HepG2 (cell line): Measurements from ENCODE around the gene ITGB3. TPM values are rescaled to one million over a fixed set of nuclear protein-coding genes. Genes with fewer than 3 reads are reported as not detected.

Experiments
- ARID4A ChIP-seq: sonication (generic); formaldehyde crosslinking; IDR thresholded peaks from 2 replicates; pipeline ENCODE4 v1.5.0; 2020; ENCODE audit warnings: mild to moderate bottlenecking, missing genetic modification reagents, borderline replicate concordance
- EHMT2 ChIP-seq: fragments of 200-600 bp; sonication (generic); IDR thresholded peaks from 2 replicates; pipeline ENCODE4 v1.7.0; 2017; ENCODE audit warnings: antibody characterized with exemption, low read depth, low read length, borderline replicate concordance
- ELF4 ChIP-seq: sonication (generic); formaldehyde crosslinking; IDR thresholded peaks from 2 replicates; pipeline ENCODE4 v1.5.0; 2020; ENCODE audit warnings: missing genetic modification reagents, mild to moderate bottlenecking, moderate library complexity, borderline replicate concordance
- FOXA3 ChIP-seq: IDR thresholded peaks from 2 replicates; pipeline ENCODE4 v1.6.1; 2016; ENCODE audit warnings: missing genetic modification reagents, missing compliant biosample characterization
- GATA4 ChIP-seq: sonication (generic); IDR thresholded peaks from 2 replicates; pipeline ENCODE4 v1.6.1; 2016; ENCODE audit warnings: antibody characterized with exemption, low read depth, borderline replicate concordance
- GLMP ChIP-seq: sonication (generic); formaldehyde crosslinking; IDR thresholded peaks from 2 replicates; pipeline ENCODE4 v1.9.0; 2021; ENCODE audit warnings: missing genetic modification reagents, mild to moderate bottlenecking, borderline replicate concordance
- JDP2 ChIP-seq: sonication (generic); formaldehyde crosslinking; IDR thresholded peaks from 2 replicates; pipeline ENCODE4 v1.8.1; 2022; ENCODE audit warnings: missing genetic modification reagents, borderline replicate concordance
- PATZ1 ChIP-seq: sonication (generic); formaldehyde crosslinking; IDR thresholded peaks from 2 replicates; pipeline ENCODE4 v1.4.0; 2020; ENCODE audit warnings: missing genetic modification reagents
- POLR2G ChIP-seq: fragments of 200-400 bp; formaldehyde crosslinking; IDR thresholded peaks from 2 replicates; pipeline ENCODE4 v1.6.1; 2018; ENCODE audit warnings: mild to moderate bottlenecking, low read depth, low read length, moderate library complexity
- PRMT3 ChIP-seq: sonication (generic); formaldehyde crosslinking; IDR thresholded peaks from 2 replicates; pipeline ENCODE4 v1.8.1; 2022; ENCODE audit warnings: low read depth, mild to moderate bottlenecking, moderate library complexity, missing genetic modification reagents, borderline replicate concordance
- TCF7L2 ChIP-seq: IDR thresholded peaks from 2 replicates; pipeline ENCODE4 v1.6.1; 2011; ENCODE audit warnings: mild to moderate bottlenecking, low read depth, low read length, moderate library complexity
- TERF1 ChIP-seq: sonication (generic); formaldehyde crosslinking; IDR thresholded peaks from 2 replicates; pipeline ENCODE4 v1.8.0; 2022; ENCODE audit warnings: mild to moderate bottlenecking, missing genetic modification reagents, moderate library complexity
- THRA ChIP-seq: sonication (generic); formaldehyde crosslinking; IDR thresholded peaks from 2 replicates; pipeline ENCODE4 v1.4.0; 2020; ENCODE audit warnings: missing genetic modification reagents, borderline replicate concordance
- THYN1 ChIP-seq: sonication (generic); formaldehyde crosslinking; IDR thresholded peaks from 2 replicates; pipeline ENCODE4 v1.8.1; 2023; ENCODE audit warnings: low read depth, mild to moderate bottlenecking, moderate library complexity, missing genetic modification reagents, borderline replicate concordance
- ZBTB7A ChIP-seq: sonication (generic); formaldehyde crosslinking; IDR thresholded peaks from 2 replicates; pipeline ENCODE4 v1.8.0; 2022; ENCODE audit warnings: mild to moderate bottlenecking, missing genetic modification reagents
- ZNF563 ChIP-seq: sonication (generic); formaldehyde crosslinking; IDR thresholded peaks from 2 replicates; pipeline ENCODE4 v1.8.0; 2022; ENCODE audit warnings: mild to moderate bottlenecking, moderate library complexity, missing genetic modification reagents
- ZNF652 ChIP-seq: IDR thresholded peaks from 2 replicates; pipeline ENCODE4 v1.6.1; 2016; ENCODE audit warnings: low read depth, borderline replicate concordance
- polyA plus RNA-seq, 8 experiments: library from polyadenylated mRNA; depleted of rRNA in 3 of 8; stranded (reverse) in 7 of 8; unstranded in 1 of 8; fragments of >200 nt; fragmentation: Illumina TruSeq in 4 of 8; extraction: Trizol in 4 of 8; gene quantifications; 2 replicates each; pipeline versions ENCODE4 v1.2.1 to v1.2.3, GENCODE V29; 2011 to 2016; ENCODE audit warnings: low read depth in 4 of 8, missing spikeins in 1 of 8, mixed read lengths in 1 of 8; ENCODE audit not compliant: insufficient read depth in 1 of 8
- total RNA-seq, 5 experiments: library from RNA; depleted of rRNA; stranded (reverse); fragments of >200 nt; fragmentation: Illumina TruSeq; extraction: Trizol; gene quantifications; 2 replicates each; pipeline ENCODE4 v1.2.3, GENCODE V29; 2016; ENCODE audit warnings: low read depth in 1 of 5

ITGB3 gene
- total and polyA plus RNA-seq, 2 of the 13 experiments (the other 11 are each of a cell fraction or from before 2014, with no cell fraction given) = 0.09 to 0.31 TPM

- peak; percentile 38; the same call in 1 of the 2 replicates for TF ChIP-seq THRA (CRISPR knock-in tag)
- TF ChIP-seq FOXA3 (CRISPR knock-in tag) = peak; percentile 83
- TF ChIP-seq PRMT3 (CRISPR knock-in tag) = no peak
- TF ChIP-seq ZBTB7A (CRISPR knock-in tag) = no peak
- no peak for TF ChIP-seq ZNF563
- peak; percentile 50 for TF ChIP-seq PATZ1 (CRISPR knock-in tag)
- TF ChIP-seq GATA4 = no peak
- no peak for TF ChIP-seq GLMP
- no peak for TF ChIP-seq THYN1
- TF ChIP-seq JDP2 (CRISPR knock-in tag) = no peak; the same call in 1 of the 2 replicates
- TF ChIP-seq ARID4A (CRISPR knock-in tag) = no peak
- no peak for TF ChIP-seq ELF4 (CRISPR knock-in tag)
- no peak for TF ChIP-seq ZNF652 (CRISPR knock-in tag)
- no peak for TF ChIP-seq TCF7L2
- TF ChIP-seq EHMT2 = no peak
- TF ChIP-seq POLR2G = no peak
- TF ChIP-seq TERF1 (CRISPR knock-in tag) = no peak
These were observed 37.7 kb downstream of the ITGB3 start (continued) for GRCh38 chr17:47291242-47291873.
